ENCODE results near the gene PCNX3.

DNA sequence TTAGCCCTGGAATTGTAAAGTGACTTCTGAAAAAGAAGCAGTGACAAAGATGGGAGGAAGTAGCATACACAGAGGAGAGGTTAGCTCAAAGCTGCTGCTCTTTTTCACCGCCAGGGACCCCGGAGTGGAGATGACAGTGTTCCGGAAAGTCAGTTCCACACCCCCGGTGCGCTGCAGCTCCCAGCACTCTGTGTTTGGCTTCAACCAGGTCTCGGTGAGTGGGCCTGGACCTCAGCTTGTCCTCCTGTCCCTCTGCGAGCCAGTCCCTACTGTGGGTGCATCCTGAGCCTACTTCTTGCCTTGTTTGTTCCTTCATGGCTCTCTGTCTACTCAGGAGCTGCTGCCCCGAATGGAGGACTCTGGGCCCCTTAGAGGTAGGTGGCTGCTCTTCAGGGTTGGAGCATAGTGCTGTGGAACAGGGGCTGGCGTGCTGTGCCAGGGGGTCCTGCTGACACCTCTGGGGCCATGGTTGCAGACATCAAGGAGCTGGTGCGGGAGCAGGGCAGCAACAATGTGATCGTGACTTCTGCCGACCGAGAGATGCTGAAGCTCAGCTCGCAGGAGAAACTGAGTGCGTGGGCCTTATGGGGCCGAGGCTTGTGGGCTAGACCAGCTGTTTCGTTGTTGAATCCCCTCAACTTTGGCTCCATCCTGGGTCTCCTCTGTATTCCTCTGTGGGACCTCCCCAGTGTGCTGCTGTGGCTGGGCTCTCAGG, 1.7 kb downstream of the PCNX3 start:
- no peak for TF ChIP-seq GATA2 (IDR thresholded peaks at IDR 0.05; ENCODE audit: insufficient read depth, insufficient read length, low read depth, low read length)
- no peak for TF ChIP-seq CTCF (IDR thresholded peaks at IDR 0.05; ENCODE audit: extremely low read depth in 1 of 2, insufficient read depth in 1 of 2, low read depth in 1 of 2, low read length in 2 of 2)
- TF ChIP-seq POLR2A (IDR thresholded peaks at IDR 0.05; ENCODE audit: low read depth, low read length), result no peak
- no peak for TF ChIP-seq MAX (IDR thresholded peaks at IDR 0.05; ENCODE audit: insufficient read depth, insufficient read length)
- no peak for TF ChIP-seq POLR2AphosphoS5 (IDR thresholded peaks at IDR 0.05; ENCODE audit: insufficient read depth, low read depth, low read length)
- no peak for TF ChIP-seq EZH2 (IDR thresholded peaks at IDR 0.05; ENCODE audit: borderline replicate concordance, low read depth, low read length, severe bottlenecking)
- no peak for TF ChIP-seq MYC (IDR thresholded peaks at IDR 0.05; ENCODE audit: low read depth, low read length)
